GM19438 (cell line): Measurements from ENCODE around the gene ORC2.

Source experiments
- ATAC-seq: cut with Tn5 transposase; IDR thresholded peaks from one replicate; pipeline ENCODE4 v1.9.1; 2021; ENCODE audit warnings: low read depth; ENCODE audit not compliant: unreplicated experiment

ORC2 gene

DNA sequence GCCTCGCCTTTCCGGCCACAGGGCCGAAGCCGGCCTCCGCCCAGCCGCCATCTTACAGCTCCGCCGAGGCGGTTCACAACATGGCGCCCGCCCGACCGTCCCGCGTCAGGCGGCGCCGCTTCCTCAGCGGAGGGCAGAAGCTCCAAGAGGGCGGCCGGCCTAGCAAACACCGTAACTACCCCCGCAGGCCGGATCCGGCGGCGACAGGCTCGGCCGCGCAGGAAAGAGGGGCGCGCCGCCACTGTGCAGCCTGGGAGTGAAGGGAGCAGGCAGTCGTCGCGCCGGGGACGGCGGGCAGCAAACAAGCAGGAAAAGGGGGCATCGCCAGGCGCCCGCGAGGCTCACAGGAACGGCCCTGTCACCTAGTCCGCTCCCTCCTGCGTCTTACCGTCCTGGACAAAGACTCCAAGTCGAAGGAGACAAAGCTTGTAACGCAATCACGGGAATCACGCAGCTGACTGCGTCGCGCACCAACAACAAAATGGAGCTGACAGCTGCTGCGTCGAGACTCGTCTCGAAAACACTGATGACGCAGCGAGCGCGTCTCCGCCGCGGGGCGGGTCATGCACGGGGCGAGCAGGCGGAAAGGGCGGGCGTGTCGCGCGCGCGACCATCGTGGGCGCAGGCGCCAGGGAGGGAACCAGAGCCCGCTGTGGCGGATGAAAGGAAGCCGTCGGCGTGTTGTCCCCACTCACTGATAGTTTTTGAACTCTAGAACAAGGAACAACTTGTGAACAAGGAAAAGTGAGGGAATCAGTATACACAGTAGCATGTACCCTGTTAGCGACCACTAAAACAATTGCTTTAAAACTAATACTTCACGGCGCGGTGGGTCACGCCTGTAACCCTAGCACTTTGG is 99.1 kb downstream of the ORC2 start, which contains the start of gene CLK1:
CLK1 (minus strand) TSS at position 483 of the 859 bp plus-strand sequence. CDS start 2,796 bp downstream, outside the sequence.
- ATAC-seq, result peak; percentile 81

DNA sequence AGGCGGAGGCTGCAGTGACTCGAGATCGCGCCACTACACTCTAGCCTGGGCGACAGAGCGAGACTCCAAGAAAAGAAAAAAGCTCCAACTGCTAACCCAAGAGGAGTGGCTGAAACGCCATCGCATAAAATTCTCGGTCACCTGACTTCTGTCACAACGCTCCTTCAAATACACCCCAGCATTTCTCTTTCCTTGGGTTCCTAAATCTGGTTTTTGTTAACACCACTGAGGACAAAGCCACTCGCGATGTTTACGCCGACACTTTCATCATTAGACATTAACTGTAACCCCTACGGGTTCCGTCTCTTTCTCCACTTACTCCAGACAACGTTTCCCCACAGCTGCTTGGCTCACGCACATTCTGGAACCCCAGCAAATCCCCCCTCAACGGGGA is 99.7 kb downstream of the ORC2 start:
- peak; percentile 2 for ATAC-seq

DNA sequence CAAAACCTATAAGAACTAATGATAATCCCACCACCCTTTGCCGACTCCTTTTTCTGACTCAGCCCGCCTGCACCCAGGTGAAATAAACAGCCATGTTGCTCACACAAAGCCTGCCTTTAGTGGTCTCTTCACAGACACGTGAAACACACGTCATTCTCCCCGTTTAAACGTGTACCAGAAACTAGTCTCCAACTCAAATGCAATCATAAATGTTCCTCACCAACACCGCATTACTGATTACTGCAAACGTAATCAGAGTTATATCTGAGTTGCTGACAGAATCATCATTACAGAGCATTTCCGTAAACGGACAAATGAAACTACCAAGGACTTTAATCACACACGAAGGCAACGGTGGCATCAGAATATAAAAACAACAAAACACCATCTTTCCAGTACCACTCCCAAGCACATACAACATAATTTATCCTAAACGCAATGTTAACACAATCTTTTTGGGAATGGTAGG is 100.9 kb downstream of the ORC2 start:
- ATAC-seq, result no peak

DNA sequence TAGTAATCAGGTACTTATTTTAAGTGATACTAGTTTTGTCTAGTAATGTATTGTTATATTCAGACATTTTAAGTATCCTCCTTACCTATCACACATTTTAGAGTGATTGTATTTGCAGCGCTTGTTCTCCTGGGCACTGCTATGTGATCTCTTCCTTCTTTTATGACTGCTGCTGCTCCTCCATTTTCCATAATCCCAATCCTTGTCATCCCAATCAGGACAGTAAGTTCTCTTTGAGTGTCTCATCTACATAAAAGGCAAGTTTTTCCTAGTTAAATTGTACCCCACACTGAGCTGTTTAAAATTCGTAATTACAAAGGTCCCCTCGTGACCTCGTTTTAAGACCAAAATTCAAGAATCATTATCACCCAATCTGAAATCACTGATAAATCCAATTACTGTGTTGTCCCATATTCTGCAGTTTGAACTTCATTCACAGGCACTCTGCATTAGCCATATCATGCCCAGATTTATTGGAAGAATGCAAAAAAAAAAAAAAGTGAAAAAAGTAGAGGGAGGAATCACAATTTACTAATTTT is 101.8 kb downstream of the ORC2 start:
- ATAC-seq, result no peak

DNA sequence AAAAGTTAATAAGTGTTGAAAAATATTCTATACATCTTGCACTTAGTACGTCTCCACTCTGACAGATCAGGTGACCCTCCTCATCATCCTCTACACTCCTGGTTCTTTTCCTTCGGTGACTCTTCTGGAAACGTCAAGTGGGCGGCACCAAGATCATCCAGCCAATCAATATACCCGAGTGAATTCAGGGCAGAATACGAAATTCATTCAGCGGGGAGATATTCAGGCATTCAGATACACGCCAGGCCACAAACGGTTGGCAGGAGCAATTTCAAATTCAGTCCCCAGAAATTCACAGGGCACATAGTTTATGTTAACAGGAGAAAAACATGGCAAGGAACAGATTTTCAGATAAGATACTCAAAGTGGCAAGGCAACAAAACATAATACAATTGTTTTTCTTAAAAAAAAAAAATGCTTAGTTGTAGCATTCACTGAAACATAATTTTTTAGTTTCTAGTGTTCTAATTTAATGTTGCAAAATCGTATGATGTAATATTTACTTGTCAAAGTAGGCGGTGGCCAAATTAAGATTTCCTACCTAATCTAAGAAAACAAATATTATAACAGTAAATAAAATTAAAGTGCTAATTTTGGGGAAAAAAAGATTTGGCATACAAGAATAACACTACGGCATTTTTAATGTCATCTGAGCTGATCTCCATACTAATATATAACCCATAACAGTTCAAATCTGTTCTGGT is 103.2 kb downstream of the ORC2 start:
- ATAC-seq, result no peak
